HCT116 (cell line): ENCODE results near the gene ATL1. TPM values are rescaled to one million over a fixed set of nuclear protein-coding genes. Genes with fewer than 3 reads are reported as not detected.
"Not testable (repeated sequence)": the region's sequence is repeated elsewhere in the genome, so short reads cannot be mapped to it uniquely, and the experiment has no call there.

Experiments
- ATAC-seq: fragments of 200-7000 bp; cut with Tn5 transposase; 2 replicates; pipeline ENCODE4 v1.9.1; 2020; ENCODE audit warnings: mild to moderate bottlenecking, moderate library complexity
- BruUV-seq: library from RNA; stranded (reverse); fragments of 400-500 nt; replicated peaks from 2 replicates; lab custom pipeline; 2021; lab: Mats Ljungman, UMichigan
- CTCF ChIA-PET: fragments of 300-600 bp; sonication (Branson Sonifier 250); formaldehyde crosslinking; loops from one replicate; lab custom pipeline; 2021; ENCODE audit warnings: antibody characterized with exemption; lab: Charles Lee
- POLR2A ChIA-PET: fragments of 300-600, 350-600 bp; sonication (Branson Sonifier 250); formaldehyde crosslinking; loops from one replicate; lab custom pipeline; 2021; ENCODE audit warnings: antibody characterized with exemption; lab: Charles Lee
- RAD21 ChIA-PET, 2 experiments: fragments of 300-600 bp; sonication (Branson Sonifier 250); formaldehyde crosslinking; loops; one replicate each; lab custom pipeline; 2023; ENCODE audit warnings: low total read pairs in 2 of 2; ENCODE audit not compliant: uncharacterized antibody in 2 of 2, unreplicated experiment in 2 of 2, low non-redundant PET in 1 of 2; lab: Charles Lee
- DNase-seq: peaks from one replicate; pipeline ENCODE4 v3.0.0-alpha.2; 2010; ENCODE audit warnings: low read depth, low spot score
- H2AFZ ChIP-seq: fragments of 200-600 bp; shearing (Covaris generic), sonication (generic); 2 replicates; pipeline ENCODE4 v1.6.1; 2017; ENCODE audit warnings: low read depth, mixed run types, mixed read lengths, antibody characterized with exemption, low read length; ENCODE audit not compliant: poor library complexity, severe bottlenecking
- H3K27ac ChIP-seq: 2 replicates; pipeline ENCODE4 v1.5.1; 2012; ENCODE audit warnings: low read depth, low read length
- H3K27me3 ChIP-seq: fragments of 200-600 bp; sonication (generic); 2 replicates; pipeline ENCODE4 v1.6.1; 2016; ENCODE audit warnings: mixed run types, low read length, mixed read lengths; ENCODE audit not compliant: insufficient read depth
- H3K36me3 ChIP-seq, 2 experiments: fragments of 200-500 bp in 1 of 2; fragments of 200-600 bp in 1 of 2; sonication (Bioruptor generic) in 1 of 2; sonication (generic) in 1 of 2; 2 replicates each; pipeline versions ENCODE4 v1.5.1 to v1.6.1; 2014 to 2016; ENCODE audit warnings: low read length in 2 of 2, inconsistent platforms in 1 of 2, mixed read lengths in 1 of 2, mixed run types in 1 of 2; ENCODE audit not compliant: insufficient read depth in 2 of 2, control insufficient read depth in 1 of 2
- H3K4me1 ChIP-seq, 2 experiments: fragments of 200-600 bp in 1 of 2; sonication (generic) in 1 of 2; 2 replicates each; pipeline versions ENCODE4 v1.5.1 to v1.6.1; 2012 to 2017; ENCODE audit warnings: low read length in 2 of 2, inconsistent platforms in 1 of 2, mild to moderate bottlenecking in 1 of 2, mixed read lengths in 1 of 2, mixed run types in 1 of 2, moderate library complexity in 1 of 2; ENCODE audit not compliant: insufficient read depth in 2 of 2, control insufficient read depth in 1 of 2
- H3K4me2 ChIP-seq: fragments of 200-600 bp; sonication (generic); 2 replicates; pipeline ENCODE4 v1.6.1; 2017; ENCODE audit warnings: mixed run types, low read length, mixed read lengths
- H3K4me3 ChIP-seq, 2 experiments: fragments of 200-600 bp in 1 of 2; sonication (generic) in 1 of 2; replicated peaks in 1 of 2; 2 replicates each; pipeline ENCODE4 v1.5.1; 2011 to 2016; ENCODE audit warnings: low read length in 2 of 2, control low read depth in 1 of 2, low read depth in 1 of 2, mild to moderate bottlenecking in 1 of 2, mixed read lengths in 1 of 2, mixed run types in 1 of 2
- H3K79me2 ChIP-seq: fragments of 200-600 bp; sonication (generic); 2 replicates; pipeline ENCODE4 v1.6.1; 2017; ENCODE audit warnings: mild to moderate bottlenecking, mixed run types, low read length, moderate library complexity, mixed read lengths; ENCODE audit not compliant: insufficient read depth
- H3K9ac ChIP-seq: fragments of 200-600 bp; sonication (generic); 2 replicates; pipeline ENCODE4 v1.6.1; 2016; ENCODE audit warnings: low read length, mixed read lengths
- H3K9me2 ChIP-seq: fragments of 200-600 bp; sonication (generic), shearing (Covaris generic); 2 replicates; pipeline ENCODE4 v1.6.1; 2017; ENCODE audit warnings: mixed run types, mild to moderate bottlenecking, moderate library complexity; ENCODE audit not compliant: insufficient read depth
- H3K9me3 ChIP-seq, 2 experiments: fragments of 200-500 bp in 1 of 2; fragments of 200-600 bp in 1 of 2; sonication (Bioruptor generic) in 1 of 2; sonication (generic) in 1 of 2; 2 replicates each; pipeline ENCODE4 v1.6.1; 2014 to 2017; ENCODE audit warnings: low read length in 2 of 2, mixed read lengths in 2 of 2, inconsistent platforms in 1 of 2, low read depth in 1 of 2, mild to moderate bottlenecking in 1 of 2, mixed run types in 1 of 2, moderate library complexity in 1 of 2; ENCODE audit not compliant: control insufficient read depth in 1 of 2, insufficient read depth in 1 of 2
- H4K20me1 ChIP-seq: fragments of 200-600 bp; sonication (generic), shearing (Covaris generic); 2 replicates; pipeline ENCODE4 v1.6.1; 2017; ENCODE audit warnings: mixed run types, mild to moderate bottlenecking, moderate library complexity; ENCODE audit not compliant: insufficient read depth
- intact Hi-C: fragments of 100-400 bp; cut with micrococcal nuclease; formaldehyde crosslinking; loops from 2 replicates; pipeline ENCODE4 v1.10.0; 2022
- total RNA-seq: library from RNA; stranded (reverse); gene quantifications from one replicate; pipeline ENCODE4 v1.2.1, GENCODE V29; 2021; ENCODE audit not compliant: unreplicated experiment

ATL1 gene
- total RNA-seq, 1 experiment from 2014 or later = 1.4 TPM

DNA sequence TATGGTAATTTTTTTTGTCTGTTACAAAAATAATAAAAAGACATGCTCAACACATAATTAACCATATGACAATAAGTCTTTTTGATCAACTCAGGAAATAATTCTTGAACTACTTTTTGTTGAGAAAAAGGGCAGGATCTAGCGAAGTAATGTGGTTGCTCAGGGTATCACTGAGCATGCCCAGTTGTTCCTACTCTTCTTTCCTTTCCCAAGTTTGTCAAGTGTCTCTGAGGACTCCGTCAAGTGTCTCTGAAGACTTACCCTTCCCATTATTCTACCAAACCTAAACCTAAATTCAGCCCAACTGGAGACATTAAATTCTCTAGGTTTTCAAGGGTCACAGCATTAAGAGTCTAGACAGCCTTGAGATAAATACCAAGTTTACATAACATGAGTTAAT, 104.6 kb downstream of the ATL1 start:
- H3K4me2 ChIP-seq, BruUV-seq, H3K27ac ChIP-seq, CTCF ChIA-PET, H3K9me3 ChIP-seq, DNase-seq, H3K4me3 ChIP-seq, H2AFZ ChIP-seq, intact Hi-C loops, RAD21 ChIA-PET, H3K27me3 ChIP-seq, ATAC-seq, H4K20me1 ChIP-seq, POLR2A ChIA-PET, H3K9ac ChIP-seq, H3K9me2 ChIP-seq: not testable (repeated sequence)
- H3K36me3 ChIP-seq = peaks cover 11 to 24% of the 10 kb centered on the region in 2 experiments; a peak in 3 of 4 replicates
- peaks cover 79% of the 10 kb centered on the region for H3K79me2 ChIP-seq
- peaks cover 7 to 23% of the 10 kb centered on the region in 2 experiments; a peak in 3 of 4 replicates for H3K4me1 ChIP-seq

DNA sequence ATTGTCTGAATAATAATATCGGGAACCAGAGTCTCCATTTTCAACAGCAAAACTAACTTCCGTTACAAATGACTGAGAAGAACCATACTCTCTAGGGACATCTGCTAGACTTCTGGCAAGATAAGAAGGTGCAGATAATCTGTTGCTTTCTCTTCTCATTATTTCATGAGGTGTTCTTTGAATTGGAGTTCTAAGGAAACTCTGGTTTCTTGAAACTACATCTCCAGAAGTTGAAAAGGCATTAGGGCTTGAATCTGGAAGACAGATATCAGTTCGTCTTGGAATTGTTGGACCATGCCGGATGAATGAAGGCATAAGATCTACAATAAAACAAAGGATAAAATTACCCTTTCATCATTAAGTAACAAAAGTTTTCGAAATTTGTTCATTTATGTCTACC, 105.4 kb downstream of the ATL1 start:
- DNase-seq, BruUV-seq, H3K9ac ChIP-seq, H3K9me2 ChIP-seq, H3K27ac ChIP-seq, POLR2A ChIA-PET, H3K27me3 ChIP-seq, H3K4me2 ChIP-seq, H3K9me3 ChIP-seq, H3K4me3 ChIP-seq, ATAC-seq, H2AFZ ChIP-seq, RAD21 ChIA-PET, intact Hi-C loops, H4K20me1 ChIP-seq, CTCF ChIA-PET: not testable (repeated sequence)
- H3K4me1 ChIP-seq = peaks cover 14 to 28% of the 10 kb centered on the region in 2 experiments
- H3K36me3 ChIP-seq = peaks cover 11 to 24% of the 10 kb centered on the region in 2 experiments; a peak in 3 of 4 replicates
- peaks cover 72% of the 10 kb centered on the region for H3K79me2 ChIP-seq
